Activated CD4-positive, alpha-beta T cell treated with anti-CD3 and anti-CD28 coated beads, Interleukin-2, amount 10 ng/mL, durations not matched to agents 7 days and 5 days (primary cell): ENCODE data around the gene CIZ1. TPM values are rescaled to one million over a fixed set of nuclear protein-coding genes. Genes with fewer than 3 reads are reported as not detected.
A peak's percentile ranks its signal among the peaks of the same experiment; 100 is the strongest.

ENCODE experiments used
- CTCF ChIA-PET: fragments of 350-600 bp; sonication (Branson Sonifier 250); formaldehyde crosslinking; loops from one replicate; lab custom pipeline; 2021; ENCODE audit warnings: antibody characterized with exemption; lab: Charles Lee
- POLR2A ChIA-PET: fragments of 350-600 bp; sonication (Branson Sonifier 250); formaldehyde crosslinking; loops from one replicate; lab custom pipeline; 2021; ENCODE audit warnings: antibody characterized with exemption; lab: Charles Lee
- DNase-seq: peaks from one replicate; pipeline ENCODE4 v3.0.0-alpha.2; 2020
- H3K27ac Mint-ChIP-seq: one replicate; pipeline ENCODE4 v1.8.0; 2021; ENCODE audit warnings: mild to moderate bottlenecking, moderate library complexity, mixed read lengths
- H3K27me3 Mint-ChIP-seq: one replicate; pipeline ENCODE4 v1.8.0; 2021; ENCODE audit warnings: mixed read lengths
- H3K36me3 Mint-ChIP-seq: one replicate; pipeline ENCODE4 v1.8.0; 2021; ENCODE audit warnings: low read depth, mixed read lengths
- H3K4me1 Mint-ChIP-seq: one replicate; pipeline ENCODE4 v1.8.0; 2021; ENCODE audit warnings: mixed read lengths
- H3K4me3 Mint-ChIP-seq: one replicate; pipeline ENCODE4 v1.8.0; 2021; ENCODE audit warnings: mild to moderate bottlenecking, moderate library complexity, mixed read lengths
- H3K9me3 Mint-ChIP-seq: one replicate; pipeline ENCODE4 v1.8.0; 2021; ENCODE audit warnings: mixed read lengths
- total RNA-seq, 2 experiments: library from RNA; stranded (reverse); gene quantifications; one replicate each; pipeline ENCODE4 v1.2.3, GENCODE V29; 2021

Gene CIZ1
- total RNA-seq, 2 experiments from 2014 or later = 128 to 129 TPM

GRCh38 chr9:128206916-128207910 lies 15.8 kb upstream of the CIZ1 start:
- Mint-ChIP-seq H3K4me3 (no peak overlapping the region), H3K27me3 (peaks cover 35% of the 10 kb centered on the region), H3K9me3 (no peaks in the 10 kb centered on the region), H3K36me3 (no peaks in the 10 kb centered on the region), H3K4me1 (peaks cover 10% of the 10 kb centered on the region), H3K27ac (no peak overlapping the region)
- ChIA-PET CTCF (interaction anchor here (0.6 to 1.7 kb wide), 6 partner anchors 11 to 598 kb away, joined by 3 to 5 read pairs (median 3); partner anchors contain the start of gene CIZ1), POLR2A (no interaction called here)
- DNase-seq = no peak

GRCh38 chr9:128206484-128206883 lies 15.1 kb upstream of the CIZ1 start:
- H3K27ac Mint-ChIP-seq = no peak overlapping the region
- ChIA-PET POLR2A (no interaction called here), CTCF (interaction anchor here (1.1 to 1.7 kb wide), 5 partner anchors 11 to 72 kb away, joined by 3 to 5 read pairs (median 3); partner anchors contain the start of gene CIZ1)
- no peak for DNase-seq
- H3K27me3 Mint-ChIP-seq = peaks cover 28% of the 10 kb centered on the region
- no peak overlapping the region for H3K4me3 Mint-ChIP-seq
- no peaks in the 10 kb centered on the region for H3K9me3 Mint-ChIP-seq
- peaks cover 10% of the 10 kb centered on the region for H3K4me1 Mint-ChIP-seq
- H3K36me3 Mint-ChIP-seq = no peaks in the 10 kb centered on the region

GRCh38 chr9:128205296-128205944 lies 14.0 kb upstream of the CIZ1 start:
- no peak for DNase-seq
- H3K9me3 Mint-ChIP-seq = no peaks in the 10 kb centered on the region
- peaks cover 27% of the 10 kb centered on the region for H3K27me3 Mint-ChIP-seq
- POLR2A ChIA-PET = no interaction called here
- H3K36me3 Mint-ChIP-seq = no peaks in the 10 kb centered on the region
- peaks cover 10% of the 10 kb centered on the region for H3K4me1 Mint-ChIP-seq
- no peak overlapping the region for H3K4me3 Mint-ChIP-seq
- CTCF ChIA-PET = interaction anchor here (1.1 kb wide), 1 partner anchor 12 kb away, joined by 3 read pairs; no protein-coding TSS in a partner anchor
- no peak overlapping the region for H3K27ac Mint-ChIP-seq

- DNase-seq = no peak
- ChIA-PET POLR2A (no interaction called here), CTCF (no interaction called here)
- Mint-ChIP-seq H3K27ac (no peak overlapping the region), H3K4me3 (no peak overlapping the region), H3K36me3 (no peaks in the 10 kb centered on the region), H3K4me1 (peaks cover 10% of the 10 kb centered on the region), H3K27me3 (peaks cover 27% of the 10 kb centered on the region), H3K9me3 (no peaks in the 10 kb centered on the region)
These were observed 13.5 kb upstream of the CIZ1 start for GRCh38 chr9:128204858-128205257.

DNA sequence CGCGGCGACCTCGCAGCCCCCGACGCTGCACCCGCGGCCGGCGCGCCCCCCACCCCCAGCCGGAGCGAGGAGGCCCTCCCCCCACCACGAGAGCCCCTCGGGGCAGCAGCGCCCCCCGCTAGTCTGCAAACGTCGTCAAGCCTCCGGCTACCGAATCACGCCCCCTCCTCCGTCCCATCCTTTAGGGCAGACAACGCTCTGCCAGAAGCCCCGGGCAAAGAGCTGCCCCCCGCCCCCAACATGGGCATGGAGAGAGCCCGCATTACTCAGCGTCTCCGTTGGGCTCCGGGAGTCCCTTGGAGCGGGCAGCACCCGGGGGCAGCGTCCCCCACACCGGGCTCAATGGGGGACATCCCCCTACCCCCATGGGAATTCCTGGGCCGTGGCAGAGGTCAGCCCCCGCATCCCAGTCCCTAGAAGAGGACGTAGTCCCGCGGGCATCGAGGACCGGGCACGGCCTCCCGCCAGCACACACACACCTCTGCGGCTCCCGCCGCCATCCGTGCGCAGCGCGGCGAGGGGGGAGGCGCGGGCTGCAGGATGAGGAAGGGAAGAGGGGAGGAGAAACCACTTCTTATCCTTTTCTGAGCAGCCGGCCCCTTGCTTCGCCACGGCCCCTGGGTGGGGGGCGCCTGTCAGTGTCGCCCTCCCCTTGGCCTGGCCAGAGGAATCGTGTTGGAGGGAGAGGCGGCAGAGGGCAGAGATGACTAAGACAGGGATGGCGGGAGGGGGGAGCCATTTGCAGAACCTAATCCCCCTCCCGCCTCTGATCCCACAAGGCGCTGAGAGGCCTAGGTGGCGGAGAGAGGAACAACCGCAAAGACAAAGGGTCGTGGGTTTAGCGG lies 12.6 kb upstream of the CIZ1 start:
- Mint-ChIP-seq H3K27ac (no peak overlapping the region), H3K9me3 (no peaks in the 10 kb centered on the region), H3K36me3 (no peaks in the 10 kb centered on the region), H3K4me3 (peak overlapping the region; percentile 45), H3K27me3 (peaks cover 27% of the 10 kb centered on the region), H3K4me1 (peaks cover 10% of the 10 kb centered on the region)
- ChIA-PET CTCF (interaction anchor here (1.0 to 1.1 kb wide), 2 partner anchors 9 to 18 kb away, joined by 3 to 7 read pairs; no protein-coding TSS in a partner anchor), POLR2A (no interaction called here)
- no peak for DNase-seq

DNA sequence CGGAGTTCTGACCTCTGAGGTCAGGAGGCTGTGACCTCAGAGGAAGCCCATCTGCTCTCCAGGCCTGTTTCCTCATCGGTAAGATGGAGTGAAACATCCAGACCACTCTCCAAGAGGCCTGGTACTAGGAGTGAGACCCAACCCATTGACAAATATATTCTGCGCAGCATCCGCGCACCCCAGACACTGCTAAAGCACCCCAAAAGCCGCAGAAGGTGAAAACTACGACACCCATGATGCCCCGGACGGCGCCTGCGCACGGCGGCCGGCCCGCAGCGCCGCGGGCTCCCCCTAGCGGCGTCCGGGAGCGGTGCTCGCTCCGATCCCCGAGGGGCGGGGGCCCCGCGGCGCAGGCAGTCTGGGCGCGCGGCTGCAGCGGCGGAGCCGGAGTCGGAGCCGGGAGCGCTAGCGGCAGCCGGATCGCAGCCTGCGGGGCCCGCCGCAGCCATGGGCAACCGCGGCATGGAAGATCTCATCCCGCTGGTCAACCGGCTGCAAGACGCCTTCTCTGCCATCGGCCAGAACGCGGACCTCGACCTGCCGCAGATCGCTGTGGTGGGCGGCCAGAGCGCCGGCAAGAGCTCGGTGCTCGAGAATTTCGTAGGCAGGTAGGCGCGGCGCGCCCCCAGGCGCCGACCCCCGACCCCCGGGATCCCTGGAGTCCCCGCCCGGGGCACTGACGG lies 11.8 kb upstream of the CIZ1 start, which contains the start of gene DNM1:
Gene DNM1, plus strand, starts transcription at position 356 of the 683 bp plus-strand sequence. Its CDS starts 92 bp downstream, at position 448.
- CTCF ChIA-PET = interaction anchor here (1.0 to 1.1 kb wide), 3 partner anchors 8 to 19 kb away, joined by 3 to 7 read pairs (median 3); no protein-coding TSS in a partner anchor
- POLR2A ChIA-PET = no interaction called here
- peaks cover 24% of the 10 kb centered on the region for H3K27me3 Mint-ChIP-seq
- H3K9me3 Mint-ChIP-seq = no peaks in the 10 kb centered on the region
- DNase-seq = peak; percentile 72
- peak within 1 kb of the TSS; percentile 70 for H3K4me3 Mint-ChIP-seq
- H3K27ac Mint-ChIP-seq = peak within 1 kb of the TSS; percentile 73
- no peaks in the 10 kb centered on the region for H3K36me3 Mint-ChIP-seq
- peaks cover 10% of the 10 kb centered on the region for H3K4me1 Mint-ChIP-seq

- Mint-ChIP-seq H3K27ac (no peak overlapping the region), H3K9me3 (no peaks in the 10 kb centered on the region), H3K4me3 (peak overlapping the region; percentile 70), H3K27me3 (peaks cover 24% of the 10 kb centered on the region), H3K4me1 (peaks cover 10% of the 10 kb centered on the region), H3K36me3 (no peaks in the 10 kb centered on the region)
- ChIA-PET CTCF (interaction anchor here (0.7 to 1.1 kb wide), 2 partner anchors 19 to 43 kb away, joined by 3 read pairs; partner anchors contain the start of gene BBLN), POLR2A (no interaction called here)
- no peak for DNase-seq
These were observed 11.3 kb upstream of the CIZ1 start for GRCh38 chr9:128202648-128203023.

DNA sequence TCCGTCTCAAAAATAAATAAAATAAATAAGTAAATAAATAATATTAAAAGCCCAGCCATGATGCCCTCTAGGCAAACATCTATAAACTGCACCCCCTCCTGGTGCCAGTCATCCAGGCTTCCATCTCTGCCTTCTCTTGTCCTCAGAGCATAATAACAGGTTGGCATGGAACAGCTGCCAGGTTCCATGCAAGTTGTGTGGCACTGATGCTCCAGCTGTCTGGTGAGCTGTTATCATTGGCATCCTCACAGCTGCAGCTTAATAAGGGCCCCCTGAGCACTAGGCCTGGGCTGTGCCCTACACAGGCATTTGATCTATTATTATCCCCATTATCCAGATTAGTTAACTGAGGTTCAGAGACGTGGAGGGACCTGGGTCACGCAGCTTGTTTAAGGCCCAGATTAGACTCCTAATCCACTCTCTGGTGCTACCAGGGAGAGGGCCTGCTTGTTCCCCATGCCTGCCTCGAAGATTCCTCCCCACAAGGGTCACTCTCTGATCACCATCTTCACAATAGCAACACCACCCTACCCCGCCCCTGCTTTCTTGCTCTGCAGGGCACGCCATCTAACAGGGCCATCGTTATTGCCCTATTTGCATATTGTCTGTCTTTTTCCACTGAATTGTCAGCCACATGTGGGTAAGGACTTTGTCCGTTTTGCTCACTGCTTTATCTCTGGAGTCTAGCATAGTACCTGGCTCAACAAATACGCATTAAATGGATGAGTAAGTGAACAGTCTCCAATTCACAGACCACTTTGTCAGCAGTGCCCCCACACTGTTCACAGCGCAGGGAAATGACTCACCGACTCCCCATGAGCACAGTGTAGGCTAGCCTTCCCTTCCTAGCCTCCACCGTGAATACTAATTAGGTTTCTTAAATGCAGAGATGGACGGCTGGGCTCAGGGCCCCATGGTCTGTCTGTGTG lies 10.3 kb upstream of the CIZ1 start:
- Mint-ChIP-seq H3K27ac (no peak overlapping the region), H3K4me3 (no peak overlapping the region)
- POLR2A ChIA-PET = no interaction called here

GRCh38 chr9:128193469-128194096 lies 2.2 kb upstream of the CIZ1 start:
- no peaks in the 10 kb centered on the region for H3K9me3 Mint-ChIP-seq
- peaks cover 4% of the 10 kb centered on the region for H3K27me3 Mint-ChIP-seq
- peaks cover 31% of the 10 kb centered on the region for H3K4me1 Mint-ChIP-seq
- no peak overlapping the region for H3K4me3 Mint-ChIP-seq
- peaks cover 10% of the 10 kb centered on the region for H3K36me3 Mint-ChIP-seq
- no peak for DNase-seq
- ChIA-PET CTCF (interaction anchor here (0.5 to 1.4 kb wide), 6 partner anchors 9 to 750 kb away, joined by 3 to 7 read pairs (median 3); no protein-coding TSS in a partner anchor), POLR2A (interaction anchor here (0.6 kb wide), 1 partner anchor 359 kb away, joined by 3 read pairs; the partner anchor contains the start of gene SPTAN1)
- peak overlapping the region; percentile 68 for H3K27ac Mint-ChIP-seq

More for the DNA sequence above, 10.3 kb upstream of the CIZ1 start:
- Mint-ChIP-seq H3K4me1 (peaks cover 10% of the 10 kb centered on the region), H3K36me3 (no peaks in the 10 kb centered on the region), H3K27me3 (peaks cover 20% of the 10 kb centered on the region), H3K9me3 (no peaks in the 10 kb centered on the region)
- CTCF ChIA-PET = interaction anchor here (0.5 to 1.2 kb wide), 5 partner anchors 18 to 648 kb away, joined by 3 to 4 read pairs (median 3); partner anchors contain the start of gene BBLN
- no peak for DNase-seq
